ENCODE results near the gene UBE2M.
"Not testable (repeated sequence)": the region's sequence is repeated elsewhere in the genome, so short reads cannot be mapped to it uniquely, and the experiment has no call there.

UBE2M gene

GRCh38 chr19:58578012-58578925 lies 19.9 kb upstream of the UBE2M start:
- Histone ChIP-seq H3K27ac (ENCODE audit: low read depth, low read length, severe bottlenecking) (no peak overlapping the region), H3K36me3 (ENCODE audit: control insufficient read depth, insufficient read depth, low read length) (peaks cover 17% of the 10 kb centered on the region), H3K4me1 (ENCODE audit: control insufficient read depth, insufficient read depth, low read length, poor library complexity, severe bottlenecking) (peaks cover 9% of the 10 kb centered on the region), H3K4me3 (ENCODE audit: extremely low read depth, insufficient read depth, low read length, poor library complexity, severe bottlenecking) (no peak overlapping the region), H3K9me3 (ENCODE audit: control insufficient read depth, low read length) (no peaks in the 10 kb centered on the region)
- 98 to 99% methylated on average over 8 to 10 of the region's 11 CpGs for WGBS, 2 experiments (ENCODE audit: insufficient coverage in 2 of 2)

- H3K9me3 ChIP-seq (ENCODE audit: control insufficient read depth, low read length); H3K4me3 ChIP-seq (ENCODE audit: extremely low read depth, insufficient read depth, low read length, poor library complexity, severe bottlenecking); H3K4me1 ChIP-seq (ENCODE audit: control insufficient read depth, insufficient read depth, low read length, poor library complexity, severe bottlenecking); H3K27ac ChIP-seq (ENCODE audit: low read depth, low read length, severe bottlenecking): not testable (repeated sequence)
- H3K36me3 ChIP-seq (ENCODE audit: control insufficient read depth, insufficient read depth, low read length): peaks cover 11% of the 10 kb centered on the region
- WGBS, 2 experiments (ENCODE audit: insufficient coverage in 2 of 2): no CpG with 5 or more reads among the region's 2 CpGs
Observed at GRCh38 chr19:58577581-58577980, 19.2 kb upstream of the UBE2M start.

GRCh38 chr19:58575183-58576041 lies 17.0 kb upstream of the UBE2M start:
- peaks cover 4% of the 10 kb centered on the region for H3K4me1 ChIP-seq (ENCODE audit: control insufficient read depth, insufficient read depth, low read length, poor library complexity, severe bottlenecking)
- WGBS, 2 experiments (ENCODE audit: insufficient coverage in 2 of 2): 0 to 1% methylated on average over 51 to 64 of the region's 66 CpGs
- peaks cover 12% of the 10 kb centered on the region for H3K36me3 ChIP-seq (ENCODE audit: control insufficient read depth, insufficient read depth, low read length)
- peak overlapping the region; percentile 93 for H3K27ac ChIP-seq (ENCODE audit: low read depth, low read length, severe bottlenecking)
- no peaks in the 10 kb centered on the region for H3K9me3 ChIP-seq (ENCODE audit: control insufficient read depth, low read length)
- peak overlapping the region; percentile 72 for H3K4me3 ChIP-seq (ENCODE audit: extremely low read depth, insufficient read depth, low read length, poor library complexity, severe bottlenecking)

- Histone ChIP-seq H3K27ac (ENCODE audit: low read depth, low read length, severe bottlenecking) (peak overlapping the region; percentile 99), H3K4me3 (ENCODE audit: extremely low read depth, insufficient read depth, low read length, poor library complexity, severe bottlenecking) (peak overlapping the region; percentile 68), H3K9me3 (ENCODE audit: control insufficient read depth, low read length) (no peaks in the 10 kb centered on the region), H3K4me1 (ENCODE audit: control insufficient read depth, insufficient read depth, low read length, poor library complexity, severe bottlenecking) (peaks cover 4% of the 10 kb centered on the region), H3K36me3 (ENCODE audit: control insufficient read depth, insufficient read depth, low read length) (peaks cover 28% of the 10 kb centered on the region)
- 4 to 5% methylated on average over 20 of the region's 20 CpGs for WGBS, 2 experiments (ENCODE audit: insufficient coverage in 2 of 2)
Observed at GRCh38 chr19:58573658-58574164, 15.3 kb upstream of the UBE2M start.

GRCh38 chr19:58572818-58573657 lies 14.6 kb upstream of the UBE2M start, which contains the start of gene MZF1:
TSS of gene MZF1 (minus strand) at chr19:58573335. CDS start at chr19:58571389, 1,946 bp downstream.
- Histone ChIP-seq H3K9me3 (ENCODE audit: control insufficient read depth, low read length) (no peaks in the 10 kb centered on the region), H3K36me3 (ENCODE audit: control insufficient read depth, insufficient read depth, low read length) (peaks cover 32% of the 10 kb centered on the region), H3K4me1 (ENCODE audit: control insufficient read depth, insufficient read depth, low read length, poor library complexity, severe bottlenecking) (peaks cover 4% of the 10 kb centered on the region), H3K27ac (ENCODE audit: low read depth, low read length, severe bottlenecking) (peak within 1 kb of the TSS; percentile 99), H3K4me3 (ENCODE audit: extremely low read depth, insufficient read depth, low read length, poor library complexity, severe bottlenecking) (peak within 1 kb of the TSS; percentile 68)
- 0 to 1% methylated on average over 66 to 75 of the region's 75 CpGs for WGBS, 2 experiments (ENCODE audit: insufficient coverage in 2 of 2)

GRCh38 chr19:58572026-58572817 lies 13.8 kb upstream of the UBE2M start:
- peaks cover 4% of the 10 kb centered on the region for H3K4me1 ChIP-seq (ENCODE audit: control insufficient read depth, insufficient read depth, low read length, poor library complexity, severe bottlenecking)
- peak overlapping the region; percentile 99 for H3K27ac ChIP-seq (ENCODE audit: low read depth, low read length, severe bottlenecking)
- H3K36me3 ChIP-seq (ENCODE audit: control insufficient read depth, insufficient read depth, low read length): peaks cover 37% of the 10 kb centered on the region
- H3K9me3 ChIP-seq (ENCODE audit: control insufficient read depth, low read length): no peaks in the 10 kb centered on the region
- H3K4me3 ChIP-seq (ENCODE audit: extremely low read depth, insufficient read depth, low read length, poor library complexity, severe bottlenecking): peak overlapping the region; percentile 68
- WGBS, 2 experiments (ENCODE audit: insufficient coverage in 2 of 2): 52 to 53% methylated on average over 22 to 23 of the region's 24 CpGs

GRCh38 chr19:58571575-58571947 lies 13.2 kb upstream of the UBE2M start:
- H3K4me1 ChIP-seq (ENCODE audit: control insufficient read depth, insufficient read depth, low read length, poor library complexity, severe bottlenecking): peaks cover 4% of the 10 kb centered on the region
- no peaks in the 10 kb centered on the region for H3K9me3 ChIP-seq (ENCODE audit: control insufficient read depth, low read length)
- no peak overlapping the region for H3K4me3 ChIP-seq (ENCODE audit: extremely low read depth, insufficient read depth, low read length, poor library complexity, severe bottlenecking)
- WGBS, 2 experiments (ENCODE audit: insufficient coverage in 2 of 2): 93 to 94% methylated on average over 8 of the region's 8 CpGs
- no peak overlapping the region for H3K27ac ChIP-seq (ENCODE audit: low read depth, low read length, severe bottlenecking)
- peaks cover 43% of the 10 kb centered on the region for H3K36me3 ChIP-seq (ENCODE audit: control insufficient read depth, insufficient read depth, low read length)

GRCh38 chr19:58570770-58571574 lies 12.6 kb upstream of the UBE2M start:
- 94 to 96% methylated on average over 23 of the region's 25 CpGs for WGBS, 2 experiments (ENCODE audit: insufficient coverage in 2 of 2)
- no peaks in the 10 kb centered on the region for H3K9me3 ChIP-seq (ENCODE audit: control insufficient read depth, low read length)

More at GRCh38 chr19:58570770-58571574, 12.6 kb upstream of the UBE2M start:
- Histone ChIP-seq H3K4me1 (ENCODE audit: control insufficient read depth, insufficient read depth, low read length, poor library complexity, severe bottlenecking) (peaks cover 4% of the 10 kb centered on the region), H3K4me3 (ENCODE audit: extremely low read depth, insufficient read depth, low read length, poor library complexity, severe bottlenecking) (no peak overlapping the region), H3K27ac (ENCODE audit: low read depth, low read length, severe bottlenecking) (no peak overlapping the region), H3K36me3 (ENCODE audit: control insufficient read depth, insufficient read depth, low read length) (peaks cover 47% of the 10 kb centered on the region)

All from mesodermal cell (in vitro differentiated cells).